K562 (cell line): Measurements from ENCODE around the gene PRXL2A. TPM values are rescaled to one million over a fixed set of nuclear protein-coding genes. Genes with fewer than 3 reads are reported as not detected.

Experiments used
- ADNP ChIP-seq: fragments of 200-800 bp; sonication (Bioruptor generic); IDR thresholded peaks from 2 replicates; pipeline ENCODE4 v1.6.1; 2016; ENCODE audit warnings: missing genetic modification characterization, missing compliant biosample characterization
- ARNT ChIP-seq, 2 experiments: fragments of 450-650 bp; IDR thresholded peaks; 2 replicates each; pipeline ENCODE4 v1.6.1; 2016; ENCODE audit warnings: mild to moderate bottlenecking in 1 of 2
- CHD7 ChIP-seq: fragments of 200-600 bp; sonication (generic); IDR thresholded peaks from one replicate; pipeline ENCODE4 v1.6.1; 2012; ENCODE audit warnings: mild to moderate bottlenecking, low read depth, low read length, inconsistent platforms
- GATAD2B ChIP-seq: fragments of 450-650 bp; IDR thresholded peaks from 2 replicates; pipeline ENCODE4 v1.6.1; 2017; ENCODE audit warnings: mild to moderate bottlenecking, borderline replicate concordance
- KLF13 ChIP-seq: fragments of 450-650 bp; IDR thresholded peaks from 2 replicates; pipeline ENCODE4 v1.6.1; 2016; ENCODE audit warnings: missing genetic modification characterization, low read depth, mild to moderate bottlenecking, missing compliant biosample characterization, moderate library complexity, borderline replicate concordance
- KLF16 ChIP-seq: IDR thresholded peaks from 2 replicates; pipeline ENCODE4 v1.6.1; 2016; ENCODE audit warnings: antibody characterized with exemption
- NCOA4 ChIP-seq: fragments of 450-650 bp; IDR thresholded peaks from 2 replicates; pipeline ENCODE4 v1.6.1; 2018; ENCODE audit warnings: mild to moderate bottlenecking; ENCODE audit not compliant: partially characterized antibody
- NCOR1 ChIP-seq: fragments of 450-650 bp; IDR thresholded peaks from 2 replicates; pipeline ENCODE4 v1.6.1; 2016; ENCODE audit warnings: mild to moderate bottlenecking, moderate library complexity
- POLR2B ChIP-seq: fragments of 450-650 bp; IDR thresholded peaks from 2 replicates; pipeline ENCODE4 v1.6.1; 2018; ENCODE audit warnings: low read depth; ENCODE audit not compliant: partially characterized antibody
- SRSF3 ChIP-seq: fragments of 200-400 bp; formaldehyde crosslinking; IDR thresholded peaks from 2 replicates; pipeline ENCODE4 v1.6.1; 2016; ENCODE audit warnings: mild to moderate bottlenecking, low read length, moderate library complexity; ENCODE audit not compliant: insufficient read depth
- TEAD4 ChIP-seq, 2 experiments: sonication (generic) in 1 of 2; formaldehyde crosslinking in 1 of 2; IDR thresholded peaks; 2 replicates each; pipeline versions ENCODE4 v1.6.1 to v1.8.0; 2012 to 2022; ENCODE audit warnings: borderline replicate concordance in 1 of 2, inconsistent platforms in 1 of 2, low read length in 1 of 2, mild to moderate bottlenecking in 1 of 2, missing genetic modification reagents in 1 of 2
- ZBTB12 ChIP-seq: fragments of 250-450 bp; sonication (Bioruptor Pico); IDR thresholded peaks from 2 replicates; pipeline ENCODE4 v1.4.0; 2020
- ZNF41 ChIP-seq: fragments of 250-450 bp; sonication (Bioruptor Pico); conservative IDR thresholded peaks from 2 replicates; pipeline ENCODE4 v1.4.0; 2020; ENCODE audit warnings: mild to moderate bottlenecking
- ZNF507 ChIP-seq: conservative IDR thresholded peaks from 2 replicates; pipeline ENCODE4 v1.6.1; 2017; ENCODE audit warnings: missing genetic modification characterization, missing compliant biosample characterization
- ZNF76 ChIP-seq: fragments of 250-450 bp; sonication (Bioruptor Pico); IDR thresholded peaks from 2 replicates; pipeline ENCODE4 v1.4.0; 2020; ENCODE audit warnings: mild to moderate bottlenecking, moderate library complexity, borderline replicate concordance
- polyA plus RNA-seq, 8 experiments: library from polyadenylated mRNA; depleted of rRNA in 4 of 8; stranded (reverse) in 5 of 8; unstranded in 3 of 8; fragments of >200 nt; fragmentation: Nextera tagmentation in 2 of 8; fragmentation: Illumina TruSeq in 1 of 8; extraction: Ambion mirVana in 2 of 8; extraction: Trizol in 1 of 8; gene quantifications; 2 replicates each; pipeline versions ENCODE4 v1.2.1 to v1.2.3, GENCODE V29; 2011 to 2014; ENCODE audit warnings: inconsistent platforms in 1 of 8, missing spikeins in 1 of 8
- total RNA-seq, 7 experiments: library from RNA; depleted of rRNA in 6 of 7; stranded (reverse); fragments of >200 nt in 6 of 7; fragmentation: Illumina TruSeq in 2 of 7; extraction: Trizol in 2 of 7; gene quantifications; 2 replicates each; pipeline versions ENCODE4 v1.2.1 to v1.2.3, GENCODE V29; 2011 to 2021; ENCODE audit warnings: low replicate concordance in 1 of 7

The PRXL2A gene
- total and polyA plus RNA-seq, 9 of the 15 experiments (the other 6 are each of a cell fraction or from before 2014, with no cell fraction given): 0.14 to 1.2 (median 0.75) TPM

- TF ChIP-seq CHD7 (no peak), NCOA4 (no peak), TEAD4 (IDR thresholded peaks at IDR 0.05; ENCODE audit: low read length) (no peak), TEAD4 (CRISPR knock-in tag; IDR thresholded peaks at IDR 0.05; ENCODE audit: borderline replicate concordance) (no peak), POLR2B (no peak), ZNF76 (CRISPR knock-in tag) (no peak), ARNT (IDR thresholded peaks at IDR 0.05) (no peak; a peak in 1 of 4 replicates), ZBTB12 (CRISPR knock-in tag) (no peak), KLF16 (no peak), ADNP (tag) (no peak), ZNF507 (no peak), ZNF41 (CRISPR knock-in tag) (no peak), GATAD2B (no peak), NCOR1 (no peak; the same call in 1 of the 2 replicates), SRSF3 (no peak), KLF13 (tag) (no peak)
These were observed 50.9 kb downstream of the PRXL2A start (continued) for GRCh38 chr10:80459047-80459865.
